ENCODE results near the gene BRF1.
"Not testable (repeated sequence)": the region's sequence is repeated elsewhere in the genome, so short reads cannot be mapped to it uniquely, and the experiment has no call there.

The BRF1 gene

GRCh38 chr14:105315211-105315721 lies 14.5 kb upstream of the BRF1 start:
- peak; percentile 20 for DNase-seq

GRCh38 chr14:105314287-105315200 lies 13.7 kb upstream of the BRF1 start, which contains the start of gene PACS2:
TSS of gene PACS2 (plus strand) at chr14:105314748. CDS start at chr14:105314919, 171 bp downstream.
- peak; percentile 92 for DNase-seq

GRCh38 chr14:105313381-105314286 lies 12.8 kb upstream of the BRF1 start:
- DNase-seq, result peak; percentile 81

GRCh38 chr14:105312973-105313372 lies 12.2 kb upstream of the BRF1 start:
- no peak for DNase-seq

GRCh38 chr14:105311838-105312237 lies 11.0 kb upstream of the BRF1 start:
- no peak for DNase-seq

GRCh38 chr14:105309371-105309770 lies 8.6 kb upstream of the BRF1 start:
- no peak for DNase-seq

GRCh38 chr14:105307052-105307727 lies 6.4 kb upstream of the BRF1 start:
- no peak for DNase-seq

- no peak for DNase-seq
Measured at GRCh38 chr14:105305791-105306190, 5.0 kb upstream of the BRF1 start.

GRCh38 chr14:105305345-105305744 lies 4.5 kb upstream of the BRF1 start:
- no peak for DNase-seq

- DNase-seq, result no peak
Measured at GRCh38 chr14:105304565-105304964, 3.8 kb upstream of the BRF1 start.

- DNase-seq, result no peak
Measured at GRCh38 chr14:105303949-105304348, 3.1 kb upstream of the BRF1 start.

GRCh38 chr14:105301915-105302249 lies 1.1 kb upstream of the BRF1 start:
- not testable (repeated sequence) for DNase-seq

- peak; percentile 90 for DNase-seq
Measured at GRCh38 chr14:105301103-105301914, 508 bp upstream of the BRF1 start.

- peak; percentile 3 for DNase-seq
Measured at GRCh38 chr14:105299654-105300541, 903 bp downstream of the BRF1 start.

- DNase-seq, result not testable (repeated sequence)
Measured at GRCh38 chr14:105297311-105297710, 3.5 kb downstream of the BRF1 start.

- peak; percentile 78 for DNase-seq
Measured at GRCh38 chr14:105294142-105294597, 6.6 kb downstream of the BRF1 start.

- DNase-seq, result no peak
Measured at GRCh38 chr14:105292826-105293711, 7.7 kb downstream of the BRF1 start.

- no peak for DNase-seq
Measured at GRCh38 chr14:105290621-105291346, 10.0 kb downstream of the BRF1 start.

GRCh38 chr14:105288936-105289335 lies 11.9 kb downstream of the BRF1 start:
- DNase-seq, result not testable (repeated sequence)
